GM12878 (cell line): Measurements from ENCODE around the gene TRAPPC12. TPM values are rescaled to one million over a fixed set of nuclear protein-coding genes. Genes with fewer than 3 reads are reported as not detected.
"Not testable (repeated sequence)": the region's sequence is repeated elsewhere in the genome, so short reads cannot be mapped to it uniquely, and the experiment has no call there.

Source experiments
- ATAC-seq: fragments of 200-7000 bp; cut with Tn5 transposase; 3 replicates; pipeline ENCODE4 v1.9.1; 2020; ENCODE audit warnings: mild to moderate bottlenecking, moderate library complexity
- BruUV-seq: library from RNA; stranded (reverse); fragments of 400-500 nt; replicated peaks from 2 replicates; lab custom pipeline; 2021; lab: Mats Ljungman, UMichigan
- CTCF ChIA-PET: fragments of 300-600 bp; sonication (Branson Sonifier 250); formaldehyde crosslinking; extraction: SDS; loops from one replicate; lab custom pipeline; 2021; ENCODE audit warnings: inconsistent platforms; lab: Yijun Ruan, JAX
- POLR2A ChIA-PET: fragments of 350-600 bp; formaldehyde crosslinking; extraction: SDS; loops from one replicate; lab custom pipeline; 2021; ENCODE audit warnings: inconsistent platforms; lab: Charles Lee
- RAD21 ChIA-PET: fragments of 300-600 bp; sonication (Branson Sonifier 250); formaldehyde crosslinking; loops from one replicate; lab custom pipeline; 2023; ENCODE audit warnings: antibody characterized with exemption; ENCODE audit not compliant: unreplicated experiment; lab: Charles Lee
- SMC1A ChIA-PET: fragments of 300-600 bp; sonication (Branson Sonifier 250); formaldehyde crosslinking; loops from one replicate; lab custom pipeline; 2023; ENCODE audit not compliant: unreplicated experiment, uncharacterized antibody; lab: Charles Lee
- DNase-seq: peaks from one replicate; pipeline ENCODE4 v3.0.0-alpha.2; 2011; ENCODE audit warnings: low read depth, low spot score
- FAIRE-seq: peaks from 3 replicates; lab custom pipeline; 2011; peaks lifted over from hg19 to GRCh38; lab: Jason Lieb, UNC
- H2AFZ ChIP-seq: 2 replicates; pipeline ENCODE4 v1.6.0; 2011; ENCODE audit warnings: low read depth, low read length, control low read depth; ENCODE audit not compliant: control insufficient read depth
- H3K27ac ChIP-seq: 2 replicates; pipeline ENCODE4 v1.5.1; 2011; ENCODE audit warnings: control low read depth; ENCODE audit not compliant: control insufficient read depth, insufficient read depth
- H3K27me3 ChIP-seq, 2 experiments: replicated peaks in 1 of 2; 2 replicates each; pipeline versions ENCODE4 v1.6.0 to v1.6.1; 2011; ENCODE audit warnings: low read length in 1 of 2; ENCODE audit not compliant: control insufficient read depth in 2 of 2, insufficient read depth in 2 of 2
- H3K36me3 ChIP-seq, 2 experiments: 2 replicates each; pipeline ENCODE4 v1.5.1; 2011; ENCODE audit warnings: low read length in 1 of 2; ENCODE audit not compliant: control insufficient read depth in 2 of 2, insufficient read depth in 2 of 2
- H3K4me1 ChIP-seq: 2 replicates; pipeline ENCODE4 v1.6.1; 2011; ENCODE audit warnings: mild to moderate bottlenecking, low read length, moderate library complexity, mixed read lengths; ENCODE audit not compliant: control insufficient read depth, insufficient read depth
- H3K4me2 ChIP-seq: 2 replicates; pipeline ENCODE4 v1.6.0; 2011; ENCODE audit warnings: control low read depth; ENCODE audit not compliant: control insufficient read depth, insufficient read depth
- H3K4me3 ChIP-seq: fragments of 200-600 bp; sonication (generic); 2 replicates; pipeline ENCODE4 v1.5.1; 2016
- H3K79me2 ChIP-seq: 2 replicates; pipeline ENCODE4 v1.6.0; 2011; ENCODE audit warnings: low read length; ENCODE audit not compliant: control insufficient read depth, insufficient read depth
- H3K9ac ChIP-seq: 2 replicates; pipeline ENCODE4 v1.8.0; 2011; ENCODE audit warnings: low read length, control low read depth, mixed read lengths; ENCODE audit not compliant: control insufficient read depth, insufficient read depth
- H3K9me3 ChIP-seq: replicated peaks from 3 replicates; pipeline ENCODE4 v1.5.1; 2011; ENCODE audit warnings: mild to moderate bottlenecking, low read length; ENCODE audit not compliant: control insufficient read depth, insufficient read depth
- H4K20me1 ChIP-seq: 2 replicates; pipeline ENCODE4 v1.6.0; 2011; ENCODE audit not compliant: control insufficient read depth, insufficient read depth
- ATF7 ChIP-seq: fragments of 450-650 bp; IDR thresholded peaks from 2 replicates; pipeline ENCODE4 v1.6.1; 2016; ENCODE audit warnings: low read depth, mild to moderate bottlenecking
- EGR1 ChIP-seq, 2 experiments: IDR thresholded peaks; 1 replicate in 1 of 2; 2 replicates in 1 of 2; pipeline ENCODE4 v1.6.1; 2011 to 2012; ENCODE audit warnings: low read depth in 2 of 2, low read length in 2 of 2, borderline replicate concordance in 1 of 2, mild to moderate bottlenecking in 1 of 2, moderate library complexity in 1 of 2
- ESRRA ChIP-seq: IDR thresholded peaks from 2 replicates; pipeline ENCODE4 v1.6.1; 2012; ENCODE audit warnings: mild to moderate bottlenecking, low read length, improper control_type of control experiment
- EZH2 ChIP-seq: IDR thresholded peaks from 2 replicates; pipeline ENCODE4 v1.6.1; 2012; ENCODE audit warnings: low read depth, mild to moderate bottlenecking, control low read depth, inconsistent platforms, low read length, borderline replicate concordance; ENCODE audit not compliant: control insufficient read depth
- IKZF1 ChIP-seq: fragments of 450-650 bp; conservative IDR thresholded peaks from 2 replicates; pipeline ENCODE4 v1.6.1; 2017; ENCODE audit warnings: antibody characterized with exemption, mild to moderate bottlenecking
- NFIC ChIP-seq: IDR thresholded peaks from 2 replicates; pipeline ENCODE4 v1.6.1; 2012; ENCODE audit warnings: low read depth, mild to moderate bottlenecking, inconsistent platforms, low read length, moderate library complexity
- NR2F1 ChIP-seq: fragments of 450-650 bp; conservative IDR thresholded peaks from 2 replicates; pipeline ENCODE4 v1.6.1; 2017; ENCODE audit warnings: mild to moderate bottlenecking
- SUZ12 ChIP-seq: fragments of 200-600 bp; sonication (generic); IDR thresholded peaks from one replicate; pipeline ENCODE4 v1.6.1; 2018; ENCODE audit warnings: antibody characterized with exemption, mild to moderate bottlenecking; ENCODE audit not compliant: unreplicated experiment
- ZSCAN29 ChIP-seq: fragments of 450-650 bp; IDR thresholded peaks from 2 replicates; pipeline ENCODE4 v1.6.1; 2017; ENCODE audit warnings: mild to moderate bottlenecking, moderate library complexity
- ZZZ3 ChIP-seq: IDR thresholded peaks from 2 replicates; pipeline ENCODE4 v1.6.1; 2011; ENCODE audit warnings: low read depth; ENCODE audit not compliant: control insufficient read depth, insufficient read length
- whole genome bisulfite sequencing: methylation state at CpG from one replicate; pipeline ENCODE4 v1.1.6; 2016; ENCODE audit warnings: low lambda C conversion rate; ENCODE audit not compliant: insufficient replicate concordance, insufficient coverage; ENCODE audit errors: missing lambda C conversion rate; 5-methylcytosine and 5-hydroxymethylcytosine counted together
- in situ Hi-C: fragments of 300-500 bp; cut with MboI; formaldehyde crosslinking; loops from 9 replicates; pipeline ENCODE4 v1.14.3; 2018; ENCODE audit warnings: mixed read lengths
- intact Hi-C: fragments of 100-400 bp; cut with micrococcal nuclease; formaldehyde crosslinking; loops from one replicate; pipeline ENCODE4 v1.14.2; 2022; ENCODE audit not compliant: unreplicated experiment
- polyA plus RNA-seq, 11 experiments: library from polyadenylated mRNA; depleted of rRNA in 4 of 11; unstranded in 6 of 11; stranded (reverse) in 5 of 11; fragments of >200 nt; fragmentation: Nextera tagmentation in 4 of 11; fragmentation: Illumina TruSeq in 1 of 11; extraction: Ambion mirVana in 4 of 11; extraction: Trizol in 1 of 11; gene quantifications; 1 replicate in 1 of 11; 2 replicates in 10 of 11; pipeline versions ENCODE4 v1.2.1 to v1.2.3, GENCODE V29; 2011 to 2016; ENCODE audit warnings: inconsistent platforms in 2 of 11, missing spikeins in 2 of 11, low read depth in 1 of 11
- total RNA-seq, 4 experiments: library from RNA; depleted of rRNA in 3 of 4; stranded (reverse); fragments of >200 nt in 3 of 4; fragmentation: Illumina TruSeq in 1 of 4; extraction: Trizol in 1 of 4; gene quantifications; 2 replicates each; pipeline versions ENCODE4 v1.2.1 to v1.2.3, GENCODE V29; 2013 to 2021

The TRAPPC12 gene
- total and polyA plus RNA-seq, 10 of the 15 experiments (the other 5 are each of a cell fraction or from before 2014, with no cell fraction given): 8.6 to 77.1 (median 37.4) TPM

- TF ChIP-seq EGR1 (IDR thresholded peaks at IDR 0.05; ENCODE audit: borderline replicate concordance in 1 of 2, low read depth in 2 of 2, low read length in 2 of 2): no peak
- no peak for TF ChIP-seq ATF7
- TF ChIP-seq EZH2: no peak
- no peak for TF ChIP-seq SUZ12
- no peak for TF ChIP-seq ZZZ3
- no peak for TF ChIP-seq NFIC
- TF ChIP-seq ZSCAN29: no peak
- no peak for TF ChIP-seq NR2F1
- TF ChIP-seq IKZF1: no peak
- no peak for TF ChIP-seq ESRRA
These were observed 133.7 kb downstream of the TRAPPC12 start (continued) for GRCh38 chr2:3513026-3513810.

- H3K27ac ChIP-seq, H3K79me2 ChIP-seq, H3K9me3 ChIP-seq, H2AFZ ChIP-seq, DNase-seq, H3K36me3 ChIP-seq, RAD21 ChIA-PET, in situ Hi-C loops, CTCF ChIA-PET, SMC1A ChIA-PET, H4K20me1 ChIP-seq, POLR2A ChIA-PET, FAIRE-seq, BruUV-seq, H3K27me3 ChIP-seq, H3K4me1 ChIP-seq, H3K4me3 ChIP-seq, H3K4me2 ChIP-seq, H3K9ac ChIP-seq, ATAC-seq: not testable (repeated sequence)
- intact Hi-C loops: loop anchor here (5.0 kb wide), 1 partner anchor 62 kb away; the partner anchor contains the start of gene RPS7
- 98% methylated on average over 5 of the region's 5 CpGs for WGBS
These were observed 135.9 kb downstream of the TRAPPC12 start for GRCh38 chr2:3515438-3515837.
